HG03135 (cell line): Measurements from ENCODE around the gene PRSS36.
A peak's percentile ranks its signal among the peaks of the same experiment; 100 is the strongest.
"Not testable (repeated sequence)": the region's sequence is repeated elsewhere in the genome, so short reads cannot be mapped to it uniquely, and the experiment has no call there.

ENCODE experiments used
- ATAC-seq: cut with Tn5 transposase; IDR thresholded peaks from one replicate; pipeline ENCODE4 v1.9.1; 2021; ENCODE audit warnings: mild to moderate bottlenecking, moderate library complexity; ENCODE audit not compliant: unreplicated experiment

Gene PRSS36

GRCh38 chr16:31142109-31143010, 7.5 kb downstream of the PRSS36 start:
- peak; percentile 91 for ATAC-seq

- peak; percentile 3 for ATAC-seq
These were observed 8.3 kb downstream of the PRSS36 start for GRCh38 chr16:31141489-31142108.

GRCh38 chr16:31141071-31141469, 8.8 kb downstream of the PRSS36 start:
- ATAC-seq, result not testable (repeated sequence)

GRCh38 chr16:31138621-31139578, 11.0 kb downstream of the PRSS36 start:
- no peak for ATAC-seq

- not testable (repeated sequence) for ATAC-seq
These were observed 12.9 kb downstream of the PRSS36 start for GRCh38 chr16:31136822-31137499.

GRCh38 chr16:31136287-31136662, 13.6 kb downstream of the PRSS36 start:
- ATAC-seq, result no peak

- ATAC-seq, result no peak
These were observed 14.2 kb downstream of the PRSS36 start, which contains the start of gene PRSS8 for GRCh38 chr16:31135535-31136286. Gene PRSS8 (minus strand): TSS chr16:31135727. CDS start chr16:31135498, 229 bp downstream.

- ATAC-seq, result no peak
These were observed 15.0 kb downstream of the PRSS36 start for GRCh38 chr16:31134625-31135534.

- no peak for ATAC-seq
These were observed 15.7 kb downstream of the PRSS36 start for GRCh38 chr16:31134091-31134571.

GRCh38 chr16:31133046-31133501, 16.8 kb downstream of the PRSS36 start:
- ATAC-seq, result no peak

GRCh38 chr16:31132303-31132979, 17.4 kb downstream of the PRSS36 start:
- no peak for ATAC-seq

- no peak for ATAC-seq
These were observed 18.0 kb downstream of the PRSS36 start for GRCh38 chr16:31131841-31132271.

- ATAC-seq, result no peak
These were observed 18.4 kb downstream of the PRSS36 start for GRCh38 chr16:31131416-31131815.

GRCh38 chr16:31130899-31131298, 19.0 kb downstream of the PRSS36 start:
- no peak for ATAC-seq

GRCh38 chr16:31130336-31130891, 19.5 kb downstream of the PRSS36 start:
- no peak for ATAC-seq

GRCh38 chr16:31129568-31130335, 20.1 kb downstream of the PRSS36 start:
- ATAC-seq, result no peak
